Measurements from ENCODE around the gene CHAMP1.

GRCh38 chr13:114310956-114311355 lies 3.3 kb upstream of the CHAMP1 start:
- TF ChIP-seq, protein P1, sequence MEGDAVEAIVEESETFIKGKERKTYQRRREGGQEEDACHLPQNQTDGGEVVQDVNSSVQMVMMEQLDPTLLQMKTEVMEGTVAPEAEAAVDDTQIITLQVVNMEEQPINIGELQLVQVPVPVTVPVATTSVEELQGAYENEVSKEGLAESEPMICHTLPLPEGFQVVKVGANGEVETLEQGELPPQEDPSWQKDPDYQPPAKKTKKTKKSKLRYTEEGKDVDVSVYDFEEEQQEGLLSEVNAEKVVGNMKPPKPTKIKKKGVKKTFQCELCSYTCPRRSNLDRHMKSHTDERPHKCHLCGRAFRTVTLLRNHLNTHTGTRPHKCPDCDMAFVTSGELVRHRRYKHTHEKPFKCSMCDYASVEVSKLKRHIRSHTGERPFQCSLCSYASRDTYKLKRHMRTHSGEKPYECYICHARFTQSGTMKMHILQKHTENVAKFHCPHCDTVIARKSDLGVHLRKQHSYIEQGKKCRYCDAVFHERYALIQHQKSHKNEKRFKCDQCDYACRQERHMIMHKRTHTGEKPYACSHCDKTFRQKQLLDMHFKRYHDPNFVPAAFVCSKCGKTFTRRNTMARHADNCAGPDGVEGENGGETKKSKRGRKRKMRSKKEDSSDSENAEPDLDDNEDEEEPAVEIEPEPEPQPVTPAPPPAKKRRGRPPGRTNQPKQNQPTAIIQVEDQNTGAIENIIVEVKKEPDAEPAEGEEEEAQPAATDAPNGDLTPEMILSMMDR (IDR thresholded peaks at IDR 0.05; ENCODE audit: low read length), result no peak
- no peak for TF ChIP-seq EZH2 (IDR thresholded peaks at IDR 0.05; ENCODE audit: borderline replicate concordance, low read length)
